Activated CD8-positive, alpha-beta memory T cell treated with anti-CD3 and anti-CD28 coated beads for 24 hours (primary cell): Measurements from ENCODE around the gene CD28.

ENCODE experiments used
- DNase-seq: peaks from one replicate; pipeline ENCODE4 v3.0.0-alpha.2; 2020

CD28 gene

DNA sequence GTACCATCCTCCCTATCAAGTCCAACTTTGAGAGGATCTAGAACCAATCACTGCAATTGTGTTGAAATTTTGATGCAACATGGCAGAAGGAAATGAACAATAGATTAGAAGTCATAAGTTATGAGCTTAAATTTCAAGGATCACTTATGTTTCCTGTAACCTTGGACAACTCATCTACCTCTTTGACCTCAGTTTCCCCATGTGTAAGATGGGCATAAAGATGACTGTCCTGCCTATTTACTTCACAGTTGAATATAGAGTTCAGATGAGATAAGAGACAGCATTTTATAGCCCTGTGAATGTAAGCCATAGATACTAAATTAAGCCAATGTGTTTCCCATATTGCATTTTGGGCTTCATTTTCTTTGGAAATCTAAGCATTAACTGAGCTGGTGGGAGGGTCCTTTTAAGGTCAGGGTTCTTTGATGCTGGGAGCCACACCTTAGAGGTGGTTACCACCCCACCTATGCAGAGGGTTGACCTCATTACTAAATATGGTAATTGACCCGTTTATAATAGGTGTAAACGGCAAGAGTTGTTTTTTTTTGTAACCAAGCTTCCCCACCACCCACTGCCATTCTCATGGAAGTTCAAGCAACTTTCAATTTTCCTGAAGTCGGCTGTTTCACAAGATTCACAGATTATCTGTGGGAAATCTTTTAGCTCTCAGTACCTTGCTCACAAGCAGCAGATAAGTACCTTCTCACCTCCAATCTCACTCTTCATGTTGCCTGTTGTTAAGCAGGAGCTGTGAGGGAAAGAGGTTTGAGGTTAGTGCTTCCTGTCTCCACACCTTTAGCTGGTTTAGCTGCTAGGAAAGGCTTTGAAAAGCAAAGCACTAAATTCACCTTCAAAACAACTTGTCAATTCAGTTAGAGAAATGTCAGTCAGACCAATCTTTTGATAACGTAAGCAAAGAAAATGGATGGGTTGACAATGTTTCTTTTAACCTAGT, 13.3 kb downstream of the CD28 start:
- DNase-seq = no peak

DNA sequence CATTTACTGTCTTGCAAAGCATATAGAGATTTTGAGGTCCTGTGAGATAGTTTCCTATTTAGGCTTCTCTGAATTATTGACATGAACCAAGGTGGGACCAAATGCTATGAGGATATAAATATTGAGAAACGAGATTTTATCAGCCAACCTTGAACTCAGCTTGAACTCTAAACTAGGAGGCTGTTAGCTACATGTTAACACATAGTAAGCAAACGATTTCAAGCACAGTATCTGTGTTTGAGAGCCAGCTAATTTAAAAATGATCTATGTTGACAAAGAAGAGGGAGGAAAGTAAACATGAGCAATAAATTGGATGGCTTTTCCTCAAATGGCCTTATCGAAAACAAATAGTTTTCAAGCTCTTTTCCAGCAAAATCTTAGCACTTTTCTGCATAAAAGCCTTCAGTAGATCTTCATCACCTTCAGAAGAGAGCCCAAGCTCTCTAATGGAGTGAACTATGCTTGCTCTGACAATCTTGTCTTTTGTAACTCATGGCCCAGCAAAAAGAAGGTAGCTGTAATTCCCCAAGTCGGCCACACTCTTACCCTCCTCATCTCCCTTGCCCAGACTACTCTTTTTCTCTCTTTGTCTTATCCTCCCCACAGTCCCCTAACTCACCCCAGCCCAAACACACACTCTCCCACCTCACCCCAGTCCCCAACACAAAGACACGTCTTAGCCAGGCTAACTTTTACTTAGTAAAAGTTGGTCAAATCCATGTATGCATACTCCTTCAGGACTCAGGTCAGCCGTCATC, 14.7 kb downstream of the CD28 start:
- DNase-seq = no peak

DNA sequence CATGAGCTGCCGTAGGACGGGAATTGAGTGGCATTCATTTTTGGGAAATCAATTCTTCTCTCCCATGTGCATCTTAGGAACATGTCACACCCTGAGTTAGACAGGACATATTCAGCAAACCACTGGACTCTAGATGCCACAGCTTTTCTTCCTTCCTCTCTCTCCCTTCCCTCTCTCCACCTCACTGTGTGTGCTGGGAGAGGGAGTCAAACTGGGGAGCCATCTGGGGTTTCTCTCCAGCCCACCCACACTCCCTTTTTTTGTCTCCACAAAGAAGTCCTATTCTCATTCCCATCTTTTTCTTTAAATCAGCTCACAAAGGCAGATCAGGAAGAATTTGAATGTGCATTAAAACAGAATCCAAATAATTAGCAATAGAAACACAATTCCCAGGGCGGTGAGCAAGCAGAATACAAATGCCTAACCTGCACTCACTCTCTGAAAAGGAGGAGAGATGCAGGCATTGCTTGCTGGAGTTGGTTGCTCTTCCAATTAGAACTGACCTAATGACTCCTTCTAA, 15.4 kb downstream of the CD28 start:
- no peak for DNase-seq

DNA sequence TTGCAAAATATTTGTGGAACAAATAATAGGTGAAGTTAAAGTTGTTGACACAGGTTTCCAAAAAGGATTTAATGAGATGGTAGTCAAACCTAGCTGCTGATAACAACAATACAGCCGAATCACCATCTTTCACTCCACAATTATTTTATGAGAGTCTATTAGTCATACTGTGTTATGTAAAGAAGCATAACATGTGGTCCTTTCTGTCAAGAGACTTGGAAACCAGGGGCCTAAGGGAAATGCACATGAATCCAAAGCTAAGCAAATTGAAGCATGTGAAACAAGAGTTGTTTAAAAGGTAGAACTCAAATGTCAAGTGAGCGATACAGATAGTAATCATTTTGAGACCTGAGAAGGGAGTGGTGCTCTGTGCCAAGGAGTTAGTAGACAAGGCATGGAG, 16.0 kb downstream of the CD28 start:
- DNase-seq = no peak

DNA sequence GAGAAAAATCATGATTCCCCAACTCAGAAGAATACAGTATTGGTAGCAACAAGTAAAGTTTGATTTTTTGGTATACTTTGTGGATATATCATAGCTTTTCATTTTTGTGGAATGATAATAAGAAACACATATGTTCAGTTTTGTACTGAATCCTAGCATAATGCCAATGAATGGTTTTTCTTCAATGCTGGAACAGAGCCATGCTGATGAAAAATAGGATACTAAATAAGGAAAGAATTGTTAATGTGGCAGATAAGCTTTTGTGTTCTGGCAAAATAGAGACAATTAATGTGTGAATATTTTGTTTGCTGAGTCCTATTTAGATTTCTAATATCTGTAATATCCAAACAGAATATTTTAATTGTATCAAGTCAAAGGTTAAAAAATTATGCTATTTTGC, 21.9 kb downstream of the CD28 start:
- DNase-seq = no peak

DNA sequence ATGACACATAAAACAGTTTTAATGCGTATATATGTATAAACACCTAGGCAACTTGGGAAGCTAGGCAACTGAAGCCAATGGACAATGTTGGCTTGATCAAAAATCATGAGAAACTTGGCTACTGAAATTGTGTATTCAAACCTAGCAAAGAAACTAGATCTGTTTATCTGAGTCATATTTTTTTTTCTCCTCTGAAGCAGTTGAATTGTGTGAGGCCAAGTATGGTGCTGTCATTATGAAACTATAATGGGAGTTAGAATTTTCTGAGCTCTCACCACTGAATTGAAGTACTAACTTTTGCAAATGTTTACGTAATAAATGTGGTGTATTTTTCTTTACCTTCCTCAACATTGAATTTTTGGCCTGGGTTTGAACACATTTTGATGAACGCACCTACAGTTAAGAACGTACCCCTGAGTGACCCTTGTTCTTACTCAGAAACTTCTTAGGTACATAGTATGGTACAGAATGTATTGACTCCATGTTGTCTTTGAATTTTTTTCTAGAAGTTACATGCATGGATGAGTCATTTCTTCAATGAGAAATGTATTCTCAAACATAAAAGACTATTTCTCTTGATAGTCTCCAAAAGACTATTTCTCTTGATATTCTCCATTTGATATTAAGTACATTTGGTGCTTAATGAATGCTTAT, 23.8 kb downstream of the CD28 start:
- no peak for DNase-seq

DNA sequence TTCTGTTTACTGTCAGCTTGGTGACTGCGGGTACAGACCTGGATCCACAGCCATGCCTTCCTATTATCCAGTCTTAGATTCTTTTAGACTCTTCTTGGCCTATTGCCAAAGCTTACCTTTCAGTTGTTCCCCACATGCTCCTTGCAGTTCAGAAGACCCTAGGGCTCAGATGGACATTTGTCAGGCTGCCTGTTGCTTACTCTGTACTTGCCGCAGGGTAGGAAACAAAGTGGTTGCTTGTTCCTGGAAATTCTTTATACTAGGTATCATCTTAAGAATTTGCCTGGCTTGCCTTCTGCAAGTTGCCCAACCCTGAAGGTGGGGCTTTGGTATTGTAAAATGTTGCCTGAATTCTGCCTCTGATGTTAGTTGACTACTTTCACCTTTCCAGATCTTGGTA, 24.4 kb downstream of the CD28 start:
- no peak for DNase-seq

DNA sequence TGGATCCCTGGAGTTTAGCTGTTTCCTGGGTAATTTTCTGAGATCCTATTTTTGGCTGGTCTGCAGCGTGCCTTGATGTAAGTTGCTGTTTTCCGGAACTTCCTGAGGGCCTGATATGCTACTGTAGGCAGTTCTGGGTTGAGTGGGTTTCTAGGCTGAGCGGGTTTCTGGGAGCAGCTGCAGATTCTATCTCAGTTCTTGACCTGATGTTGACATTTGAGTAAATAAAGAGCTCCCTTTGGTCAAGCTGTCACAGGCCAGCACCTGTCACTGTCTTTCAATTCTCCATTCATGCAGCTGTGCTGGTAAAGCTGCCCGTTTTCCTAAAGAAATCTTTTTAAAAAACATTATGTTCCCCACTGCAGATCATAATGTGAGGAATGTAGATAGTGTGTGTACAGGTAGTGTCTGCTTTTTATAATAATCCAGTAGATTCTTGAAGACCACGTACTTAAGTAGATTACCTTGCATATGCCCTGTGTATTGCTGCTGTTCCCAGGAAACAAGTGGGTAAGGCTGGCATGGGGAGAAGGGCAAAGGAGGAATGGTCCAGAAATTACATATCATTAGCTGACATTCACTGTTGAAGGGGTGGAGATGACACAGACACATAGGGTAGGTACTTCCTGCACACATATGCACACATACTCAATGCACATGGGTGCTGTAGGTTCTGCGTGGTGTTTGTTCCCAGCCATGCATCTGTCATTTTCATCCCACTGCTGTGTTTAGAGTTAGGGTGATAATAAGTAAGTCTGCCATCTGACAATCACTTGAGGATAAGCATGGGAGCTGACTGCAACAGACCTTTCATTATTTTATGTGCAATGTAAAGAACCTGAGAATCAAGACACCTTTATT, 25.9 kb downstream of the CD28 start:
- no peak for DNase-seq

DNA sequence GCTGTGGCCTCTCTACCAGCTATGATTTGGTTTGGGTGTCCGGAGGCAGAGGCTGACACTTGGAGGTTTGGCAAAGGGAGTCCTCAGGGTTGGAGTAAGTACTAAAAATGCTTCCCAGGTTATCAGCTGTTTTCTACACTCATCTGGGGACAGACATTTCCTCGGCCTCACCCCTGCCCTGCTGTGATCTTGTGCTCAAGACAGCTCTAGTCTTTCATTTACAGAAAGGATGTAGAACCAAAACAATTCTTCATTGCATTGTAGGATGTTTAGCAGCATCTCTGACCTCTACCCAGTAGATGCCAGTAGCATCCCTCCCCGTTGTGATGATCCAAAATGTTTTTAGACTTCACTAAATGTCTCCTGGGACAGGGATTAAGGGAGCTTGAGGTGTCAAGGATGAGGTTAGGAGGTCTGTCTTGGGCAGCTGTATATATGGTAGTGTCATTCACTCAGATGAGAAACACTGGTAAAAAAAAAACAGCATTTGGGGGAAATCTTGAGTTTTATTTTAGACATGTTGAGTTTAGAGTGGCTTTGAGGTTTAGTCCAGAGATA, 26.6 kb downstream of the CD28 start:
- DNase-seq = no peak

DNA sequence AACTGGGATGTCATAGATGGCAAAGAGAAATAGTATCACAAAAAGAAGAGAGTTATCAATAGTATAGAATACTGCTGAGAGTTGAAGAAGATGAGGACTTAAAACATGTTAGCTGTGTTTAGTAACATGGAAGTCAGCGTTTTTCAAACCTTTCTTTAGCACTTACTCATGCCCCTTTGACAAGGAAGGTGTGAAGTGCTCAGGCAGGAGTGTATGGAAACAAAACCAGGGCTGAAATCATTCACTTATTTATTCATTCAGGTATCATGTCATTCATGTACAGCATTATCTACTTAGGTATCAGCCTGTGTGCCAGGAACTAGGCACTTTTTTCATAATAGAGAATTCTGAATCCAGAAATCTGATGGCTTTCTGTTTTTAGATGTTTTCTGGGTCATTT, 27.2 kb downstream of the CD28 start:
- DNase-seq = no peak

DNA sequence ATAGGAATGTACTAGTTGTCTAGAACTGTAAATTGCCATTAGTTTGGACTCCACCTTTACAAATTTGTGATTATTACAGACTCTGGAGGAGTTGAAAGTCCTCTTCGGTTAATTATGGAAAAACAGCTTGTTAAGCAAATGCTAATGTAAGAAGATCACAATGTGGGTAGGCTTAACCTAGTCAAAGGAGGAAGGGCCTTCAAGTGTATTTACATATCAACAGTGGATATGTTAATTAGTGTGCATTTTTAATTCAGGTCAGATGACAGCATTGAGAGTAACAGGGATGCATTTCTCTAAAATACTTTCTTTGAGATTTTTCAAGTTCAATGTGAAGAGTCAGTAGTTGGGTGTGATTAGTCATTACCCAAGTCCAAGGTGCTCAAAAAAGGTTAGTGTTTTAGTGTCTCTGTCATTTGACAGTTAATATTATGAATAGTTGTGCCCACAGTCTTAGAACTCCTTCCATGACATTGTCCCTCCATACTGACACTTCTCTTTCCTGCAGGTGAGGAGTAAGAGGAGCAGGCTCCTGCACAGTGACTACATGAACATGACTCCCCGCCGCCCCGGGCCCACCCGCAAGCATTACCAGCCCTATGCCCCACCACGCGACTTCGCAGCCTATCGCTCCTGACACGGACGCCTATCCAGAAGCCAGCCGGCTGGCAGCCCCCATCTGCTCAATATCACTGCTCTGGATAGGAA, 28.0 kb downstream of the CD28 start:
- no peak for DNase-seq

DNA sequence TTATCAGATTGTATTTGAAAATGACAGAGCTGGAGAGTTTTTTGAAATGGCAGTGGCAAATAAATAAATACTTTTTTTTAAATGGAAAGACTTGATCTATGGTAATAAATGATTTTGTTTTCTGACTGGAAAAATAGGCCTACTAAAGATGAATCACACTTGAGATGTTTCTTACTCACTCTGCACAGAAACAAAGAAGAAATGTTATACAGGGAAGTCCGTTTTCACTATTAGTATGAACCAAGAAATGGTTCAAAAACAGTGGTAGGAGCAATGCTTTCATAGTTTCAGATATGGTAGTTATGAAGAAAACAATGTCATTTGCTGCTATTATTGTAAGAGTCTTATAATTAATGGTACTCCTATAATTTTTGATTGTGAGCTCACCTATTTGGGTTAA, 30.9 kb downstream of the CD28 start:
- DNase-seq = no peak

DNA sequence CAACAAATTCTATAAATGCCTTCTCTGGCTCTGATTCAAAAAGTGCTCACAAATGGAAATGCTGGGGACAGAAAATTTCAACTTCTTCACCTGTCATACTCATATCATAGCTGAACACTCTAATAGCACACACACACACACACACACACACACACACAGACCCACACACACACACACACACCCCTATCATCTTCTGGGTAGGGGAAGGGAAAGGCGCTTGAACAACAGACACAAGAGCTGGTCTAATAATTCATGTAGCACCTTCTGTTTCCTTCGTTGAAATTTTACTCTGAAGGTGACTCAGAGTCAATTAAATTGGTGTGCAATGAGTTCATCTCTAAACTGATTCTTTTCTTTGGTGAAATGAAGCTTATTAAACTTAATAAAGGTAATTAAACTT, 32.9 kb downstream of the CD28 start:
- no peak for DNase-seq

DNA sequence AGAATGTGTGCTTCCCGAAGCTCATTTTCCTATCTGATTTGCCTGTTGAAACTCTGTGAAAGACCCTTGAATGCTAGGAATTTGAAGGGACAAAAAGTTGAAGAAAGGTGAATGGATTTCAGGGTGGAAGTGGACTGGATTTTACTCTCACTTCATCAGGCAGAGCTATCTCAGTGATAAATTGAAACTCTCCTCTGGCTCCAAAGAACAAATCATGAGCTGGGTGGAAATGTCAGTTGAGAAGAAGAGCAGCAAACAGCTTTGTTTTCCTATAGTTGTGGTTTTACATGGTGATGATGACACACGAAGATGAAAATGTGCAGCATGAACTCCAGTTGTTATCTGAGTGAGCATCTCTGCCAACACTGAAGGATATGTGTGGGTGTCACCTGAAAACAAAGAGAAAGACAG, 34.4 kb downstream of the CD28 start:
- no peak for DNase-seq

DNA sequence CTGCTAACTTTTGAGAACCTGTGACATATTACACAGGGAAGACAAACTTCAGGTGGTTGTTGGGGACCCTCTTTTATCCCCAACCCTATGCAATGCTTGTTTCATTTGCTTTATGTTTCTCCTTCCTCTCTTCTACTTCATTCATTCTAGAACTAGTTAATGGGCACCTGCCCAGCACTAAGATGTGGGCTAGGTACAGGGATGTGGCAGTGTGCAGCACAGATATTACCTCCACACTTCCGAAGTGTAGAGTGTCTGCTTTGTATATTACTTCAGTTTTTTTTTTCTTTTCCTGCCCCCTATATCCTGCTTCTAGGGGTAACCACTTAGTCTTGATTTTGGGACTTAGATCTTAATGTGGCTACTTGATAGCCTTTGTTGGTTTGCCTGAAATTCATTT, 35.1 kb downstream of the CD28 start:
- no peak for DNase-seq

DNA sequence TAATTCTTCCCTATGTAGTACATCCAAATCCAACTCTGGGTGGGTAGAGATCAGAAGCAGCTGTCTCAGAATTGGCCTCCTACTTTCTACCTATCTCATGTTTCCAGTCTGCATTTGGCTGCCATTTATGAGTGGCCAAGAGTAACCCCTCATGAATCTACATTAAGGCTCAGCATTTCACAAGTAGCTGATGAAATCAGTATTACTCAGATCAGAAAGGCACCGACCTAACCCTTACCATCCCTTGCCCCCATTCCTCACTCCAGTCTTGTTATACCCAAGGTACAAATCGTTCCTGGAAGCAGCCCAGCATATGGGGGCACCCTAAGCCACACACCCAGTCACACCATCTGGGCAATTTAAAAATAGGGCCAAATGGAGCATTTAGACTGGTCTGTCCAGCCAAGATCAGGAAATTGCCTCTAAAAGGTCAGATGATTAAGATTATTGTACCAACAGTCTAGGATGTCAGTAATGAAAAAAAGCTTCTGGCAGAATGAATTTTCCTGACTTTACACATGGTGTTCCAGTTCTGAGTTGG, 37.1 kb downstream of the CD28 start:
- DNase-seq = no peak

DNA sequence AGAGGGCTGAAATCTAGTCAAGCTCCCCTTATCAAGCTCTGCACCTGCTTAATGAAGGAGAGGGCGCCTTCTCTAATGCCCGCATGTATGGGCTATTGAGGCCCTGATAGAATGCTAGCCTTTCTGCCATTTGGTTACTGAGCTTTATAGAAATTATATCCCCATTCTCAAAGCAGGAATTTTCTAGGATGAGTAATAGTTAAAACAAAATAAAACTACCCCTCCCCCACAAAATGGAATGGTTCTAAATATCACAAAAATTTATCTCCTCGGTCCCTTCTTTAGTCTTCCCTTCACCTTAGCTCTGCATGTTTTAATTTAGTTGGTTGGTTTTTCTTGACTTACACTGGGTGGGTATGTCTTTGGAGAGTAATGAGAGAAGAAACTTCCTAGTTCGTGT, 37.7 kb downstream of the CD28 start:
- DNase-seq = no peak

DNA sequence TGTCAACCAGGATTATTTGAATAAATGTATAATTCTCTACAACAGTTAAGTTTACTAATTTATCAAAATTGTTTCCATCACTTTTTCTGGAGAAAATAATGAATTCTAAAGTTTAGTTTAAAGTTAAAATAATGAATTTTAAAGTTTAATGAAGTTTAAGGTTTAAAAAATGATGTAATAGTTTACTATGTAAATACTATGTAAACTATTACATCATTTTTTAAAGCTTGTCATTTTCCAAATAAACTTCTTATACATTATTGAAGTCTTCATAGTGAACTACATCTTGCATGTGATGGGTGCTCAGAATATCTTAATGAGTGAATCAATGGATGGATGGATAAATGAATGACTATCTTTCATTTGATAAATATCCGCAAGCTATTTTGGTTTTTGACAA, 38.8 kb downstream of the CD28 start:
- no peak for DNase-seq

DNA sequence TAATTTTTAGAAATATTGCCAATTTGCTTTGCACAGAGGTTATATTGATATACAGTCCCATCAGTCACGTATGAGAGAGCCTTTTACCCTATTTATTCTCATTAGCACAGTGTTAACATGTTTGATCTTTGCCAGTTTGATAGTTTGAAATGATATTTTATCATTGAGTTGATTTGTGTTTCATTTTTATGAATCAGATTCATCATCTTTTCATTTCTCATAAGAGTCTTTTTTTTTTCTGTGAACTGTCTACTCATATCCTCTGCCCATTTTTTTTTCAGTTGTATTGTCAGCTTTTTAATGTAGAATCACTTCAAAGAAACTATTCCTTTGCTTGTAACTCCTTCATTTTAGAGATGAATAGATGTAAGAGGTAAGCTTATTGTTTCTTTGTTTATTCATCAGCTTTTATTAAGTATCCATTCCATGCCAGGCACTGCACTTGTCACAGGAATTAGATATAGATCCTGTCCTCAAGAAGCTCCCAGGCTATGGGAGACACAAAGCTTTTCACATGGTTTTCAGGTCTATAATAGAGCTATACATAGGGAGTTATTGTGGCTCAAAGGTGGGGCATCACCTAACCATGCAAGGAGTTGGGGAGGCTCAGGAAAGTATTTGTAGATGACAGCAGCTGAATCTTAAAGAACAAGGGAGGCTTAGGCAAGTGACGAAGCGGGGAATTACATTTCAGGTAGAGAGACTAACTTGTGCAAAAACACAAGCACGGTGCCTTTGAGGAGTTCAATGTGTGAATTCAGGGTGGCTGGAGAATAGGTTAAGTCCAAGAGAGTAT, 42.1 kb downstream of the CD28 start:
- no peak for DNase-seq

DNA sequence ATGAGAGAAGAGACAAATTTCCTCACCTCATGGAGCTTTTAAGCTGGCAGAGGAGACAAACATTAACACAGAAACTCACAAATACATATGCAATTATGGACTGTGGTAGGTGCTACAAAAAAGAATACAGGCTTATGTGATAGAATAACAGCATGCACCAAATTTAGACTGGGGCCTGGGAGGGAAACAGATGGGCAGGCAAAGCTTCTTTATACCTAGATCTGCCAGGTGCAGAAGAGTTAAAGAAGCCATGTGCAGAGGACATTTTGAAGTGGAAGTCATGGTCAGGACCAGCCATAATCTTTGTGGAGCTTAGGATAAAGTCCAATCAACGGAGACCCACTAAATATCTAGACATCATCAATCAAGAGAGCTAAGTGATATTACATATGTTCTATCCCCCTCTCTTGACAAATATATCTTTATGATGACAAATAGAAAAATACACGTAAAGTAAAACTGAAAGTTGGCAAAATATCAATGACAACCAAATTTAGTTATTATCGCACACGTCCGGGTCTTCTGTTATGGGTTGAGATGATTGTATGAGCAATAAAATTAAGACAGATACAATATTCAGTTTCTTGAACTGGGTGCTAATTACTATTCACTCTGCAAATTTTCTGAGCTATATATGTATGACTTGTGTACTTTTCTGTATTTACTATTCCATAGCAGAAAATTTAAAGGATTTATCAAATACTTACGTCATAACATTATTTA, 44.1 kb downstream of the CD28 start:
- DNase-seq = no peak
